ENCODE data around the gene GFOD2.

GRCh38 chr16:67659675-67660563 is 59.2 kb downstream of the GFOD2 start, which contains the start of gene ACD:
- TF ChIP-seq CTCF (IDR thresholded peaks at IDR 0.05) (no peak), POLR2A (IDR thresholded peaks at IDR 0.05) (peak; percentile 58)
